ENCODE measurements around the gene IMPG2.

IMPG2 gene

DNA sequence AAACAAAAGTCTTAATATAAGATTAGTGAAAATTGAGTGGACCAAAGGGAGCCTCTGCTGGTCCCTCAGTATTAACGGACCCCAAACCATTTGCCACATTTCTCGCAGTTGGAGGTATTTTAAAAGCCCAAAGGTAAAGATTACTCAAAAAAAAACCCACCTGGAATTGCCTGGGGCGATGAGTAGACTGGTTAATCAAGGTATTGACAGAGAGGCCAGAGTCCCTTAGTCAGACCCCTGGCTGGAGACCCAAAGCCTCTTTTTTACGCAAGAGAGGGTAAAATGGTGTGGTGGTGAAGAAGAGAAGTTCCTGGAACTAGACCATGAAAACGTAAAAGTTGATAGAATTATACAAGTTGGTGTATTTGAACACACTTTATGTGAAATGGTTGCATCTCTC is 137.2 kb downstream of the IMPG2 start:
- DNase-seq (ENCODE audit: low read depth) = no peak

DNA sequence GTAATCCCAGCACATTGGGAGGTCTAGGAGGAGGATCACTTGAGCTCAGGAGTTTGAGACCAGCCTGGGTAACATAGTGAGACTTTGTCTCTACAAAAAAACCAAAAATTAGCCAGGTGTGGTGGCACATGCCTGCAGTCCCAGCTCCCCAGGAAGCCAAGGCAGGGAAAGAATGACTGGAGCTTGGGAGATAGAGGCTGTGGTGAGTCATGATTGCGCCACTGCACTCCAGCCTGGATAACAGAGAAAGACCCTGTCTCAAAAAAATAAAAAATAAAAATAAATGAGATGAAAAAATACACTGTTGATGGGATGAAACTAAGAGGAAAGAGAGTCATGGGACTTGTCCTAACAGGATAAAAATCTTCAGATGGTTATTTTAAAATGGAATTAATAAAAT is 137.6 kb downstream of the IMPG2 start:
- DNase-seq (ENCODE audit: low read depth) = no peak

DNA sequence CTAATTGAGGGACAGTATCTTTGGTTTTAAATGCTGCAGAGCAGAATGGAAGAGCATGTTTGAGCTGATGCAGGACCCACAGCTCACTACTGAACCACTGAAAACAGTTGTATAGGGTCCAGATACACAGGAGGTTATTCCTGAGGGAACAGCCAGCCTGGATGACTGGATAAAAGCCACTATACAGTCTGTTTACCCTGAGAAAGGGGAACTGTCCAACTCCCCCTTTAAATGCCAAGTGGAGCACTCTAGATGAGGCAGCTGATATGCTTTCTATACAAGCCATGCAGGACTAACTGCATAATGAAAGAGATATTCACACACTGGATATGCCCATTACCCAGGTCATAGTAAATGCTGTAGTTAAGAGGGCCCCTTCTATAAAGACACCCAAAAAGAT is 138.6 kb downstream of the IMPG2 start:
- DNase-seq (ENCODE audit: low read depth) = no peak

- no peak for DNase-seq (ENCODE audit: low read depth)
These were observed 140.7 kb downstream of the IMPG2 start for GRCh38 chr3:101179637-101180036.

- no peak for DNase-seq (ENCODE audit: low read depth)
These were observed 142.8 kb downstream of the IMPG2 start for GRCh38 chr3:101177577-101177976.

Measured in stimulated activated CD8-positive, alpha-beta memory T cell treated with anti-CD3 and anti-CD28 coated beads, Interleukin-15, amount 100 ng/mL, for 24 hours (primary cell).